T-cell (primary cell): ENCODE data around the gene NUB1. TPM values are rescaled to one million over a fixed set of nuclear protein-coding genes. Genes with fewer than 3 reads are reported as not detected.

Experiments used
- ATAC-seq, 4 experiments: fragments of 200-7000 bp in 3 of 4; fragments of 150-1000 bp in 1 of 4; cut with Tn5 transposase; replicated peaks in 1 of 4; 1 replicate in 3 of 4; 2 replicates in 1 of 4; pipeline ENCODE4 v1.10.0; 2021; ENCODE audit warnings: moderate library complexity in 3 of 4, mild to moderate bottlenecking in 2 of 4, moderate number of reproducible peaks in 1 of 4
- CTCF ChIA-PET, 2 donors: fragments of 300-600 bp; sonication (Branson Sonifier 250); formaldehyde crosslinking; loops; one replicate each; lab custom pipeline; 2022; ENCODE audit warnings: antibody characterized with exemption in 2 of 2; lab: Charles Lee
- POLR2A ChIA-PET, 2 donors: fragments of 300-600 bp; sonication (Branson Sonifier 250); formaldehyde crosslinking; loops; one replicate each; lab custom pipeline; 2022; ENCODE audit warnings: antibody characterized with exemption in 2 of 2; lab: Charles Lee
- DNase-seq, 35 experiments: peaks; one replicate each; pipeline versions ENCODE4 v3.0.0 to v3.0.0-alpha.2; 2013 to 2023
- H3K27ac ChIP-seq: one replicate; pipeline ENCODE4 v1.5.1; 2013; ENCODE audit warnings: low read length
- H3K27me3 ChIP-seq, 2 experiments: replicated peaks in 1 of 2; 1 replicate in 1 of 2; 2 replicates in 1 of 2; pipeline versions ENCODE4 v1.6.1 to v1.7.0; 2013; ENCODE audit warnings: low read length in 1 of 2, mixed read lengths in 1 of 2; ENCODE audit not compliant: control insufficient read depth in 2 of 2, insufficient read depth in 2 of 2; ENCODE audit errors: extremely low read depth in 1 of 2
- H3K36me3 ChIP-seq, 2 donors: 1 replicate in 1 of 2; 2 replicates in 1 of 2; pipeline versions ENCODE4 v1.6.1 to v1.7.0; 2013; ENCODE audit warnings: low read length in 1 of 2; ENCODE audit not compliant: control insufficient read depth in 2 of 2, insufficient read depth in 1 of 2; ENCODE audit errors: extremely low read depth in 1 of 2
- H3K4me1 ChIP-seq, 2 experiments: 1 replicate in 1 of 2; 2 replicates in 1 of 2; pipeline versions ENCODE4 v1.6.1 to v1.7.0; 2013; ENCODE audit warnings: low read length in 2 of 2, mixed read lengths in 1 of 2; ENCODE audit not compliant: insufficient read depth in 2 of 2, control insufficient read depth in 1 of 2; ENCODE audit errors: extremely low read depth in 1 of 2
- H3K4me3 ChIP-seq, 2 donors: 1 replicate in 1 of 2; 2 replicates in 1 of 2; pipeline versions ENCODE4 v1.5.1 to v1.7.0; 2013; ENCODE audit warnings: mild to moderate bottlenecking in 2 of 2, low read length in 1 of 2, moderate library complexity in 1 of 2; ENCODE audit not compliant: control insufficient read depth in 1 of 2; ENCODE audit errors: extremely low read depth in 1 of 2
- H3K9me3 ChIP-seq: 2 replicates; pipeline ENCODE4 v1.7.0; 2013
- H3K27ac Mint-ChIP-seq, 2 donors: one replicate each; pipeline ENCODE4 v1.8.0; 2020 to 2021; ENCODE audit warnings: mild to moderate bottlenecking in 2 of 2, mixed read lengths in 2 of 2
- H3K27me3 Mint-ChIP-seq, 2 donors: one replicate each; pipeline ENCODE4 v1.8.0; 2021 to 2022; ENCODE audit warnings: mixed read lengths in 2 of 2
- H3K36me3 Mint-ChIP-seq: one replicate; pipeline ENCODE4 v1.8.0; 2021; ENCODE audit warnings: mixed read lengths
- H3K4me1 Mint-ChIP-seq, 3 donors: one replicate each; pipeline ENCODE4 v1.8.0; 2020 to 2022; ENCODE audit warnings: mixed read lengths in 3 of 3, mild to moderate bottlenecking in 1 of 3
- H3K4me3 Mint-ChIP-seq, 3 donors: one replicate each; pipeline ENCODE4 v1.8.0; 2020 to 2022; ENCODE audit warnings: mild to moderate bottlenecking in 3 of 3, mixed read lengths in 3 of 3, moderate library complexity in 3 of 3
- H3K9me3 Mint-ChIP-seq, 3 donors: one replicate each; pipeline ENCODE4 v1.8.0; 2020 to 2022; ENCODE audit warnings: mixed read lengths in 3 of 3
- WGBS: methylation state at CpG from one replicate; pipeline ENCODE4 v1.1.5; 2013; ENCODE audit warnings: missing lambda C conversion rate; ENCODE audit not compliant: insufficient coverage; 5-methylcytosine and 5-hydroxymethylcytosine counted together
- total RNA-seq, 35 experiments: library from RNA in 6 of 35; stranded (reverse) in 6 of 35; fragments of 120-200 nt in 1 of 35; gene quantifications; one replicate each; pipeline versions ENCODE4 v1.2.1 to v1.2.4 and lab custom pipeline; 2013 to 2026

The NUB1 gene
- total RNA-seq, 5 donors from 2014 or later (not counting 1 experiment from before 2014, with no cell fraction given) = 77.4 to 98.9 (median 87.7) TPM

DNA sequence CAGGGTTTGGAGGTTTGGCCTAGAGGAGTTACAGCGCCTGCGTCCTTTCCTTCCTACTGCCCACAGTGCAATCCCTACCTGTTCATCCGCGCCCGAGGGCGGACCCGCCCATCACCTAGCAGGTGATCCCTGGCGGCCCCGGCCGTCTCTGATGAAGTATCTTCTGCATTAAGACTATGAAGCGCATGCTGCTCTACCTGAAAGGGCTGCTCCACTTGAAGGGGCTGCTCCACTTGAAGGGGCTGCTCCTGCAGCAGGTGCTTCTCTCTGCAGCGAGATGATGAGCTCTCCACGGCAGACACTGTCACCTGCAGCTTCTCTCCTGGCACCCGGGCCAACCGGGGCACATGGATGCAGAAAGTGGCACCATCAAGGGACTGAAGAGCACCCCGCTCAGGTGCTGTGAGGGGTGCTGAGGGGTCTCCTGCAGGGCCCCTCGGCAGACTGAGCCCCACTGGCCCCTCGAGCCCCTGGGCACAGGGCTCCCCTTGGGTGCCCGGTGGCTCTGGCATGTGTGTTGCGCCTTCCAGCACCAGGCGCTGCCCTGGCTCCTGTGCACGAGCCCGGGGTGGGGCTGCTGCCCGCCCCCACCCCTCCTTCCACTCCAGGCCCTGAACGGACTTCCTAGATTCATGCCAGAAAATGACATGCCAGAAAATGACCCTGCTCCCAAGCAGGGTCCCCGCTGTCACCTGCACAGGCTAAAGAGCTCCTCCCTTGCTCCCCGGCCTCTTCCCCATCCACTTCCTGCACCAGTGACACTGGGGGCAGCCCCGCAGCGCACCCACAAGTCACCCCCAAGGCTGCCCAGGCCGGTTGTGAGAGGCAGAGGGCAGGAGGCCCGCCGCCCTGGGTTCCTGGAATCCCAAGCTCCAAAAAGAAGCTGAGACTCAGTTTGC is 38.8 kb downstream of the NUB1 start:
- Histone ChIP-seq H3K27ac (peak overlapping the region; percentile 60), H3K9me3 (no peaks in the 10 kb centered on the region), H3K4me1 (peaks cover 9 to 22% of the 10 kb centered on the region in 2 experiments), H3K36me3 (peaks cover 10 to 29% of the 10 kb centered on the region in 2 donors), H3K4me3 (no peak overlapping the region), H3K27me3 (peaks cover 6 to 35% of the 10 kb centered on the region in 2 experiments)
- Mint-ChIP-seq H3K27ac (no peak overlapping the region), H3K9me3 (no peaks in the 10 kb centered on the region), H3K4me3 (peak overlapping the region; percentile 53 to 75 (median 55)), H3K36me3 (peaks cover 20% of the 10 kb centered on the region), H3K4me1 (peaks cover 7 to 13% (median 11%) of the 10 kb centered on the region in 3 donors), H3K27me3 (peaks cover 0 to 6% of the 10 kb centered on the region in 2 donors)
- POLR2A ChIA-PET = no interaction called here
- DNase-seq (no peak), ATAC-seq (no peak)
- CTCF ChIA-PET = no interaction called here
- WGBS = 93% methylated on average over 29 of the region's 32 CpGs

GRCh38 chr7:151381098-151381347 is 39.4 kb downstream of the NUB1 start:
- H3K9me3 Mint-ChIP-seq = no peaks in the 10 kb centered on the region
- ATAC-seq (peak in 2 of 4 experiments; percentile 6 to 8), DNase-seq (peak in 2 of 35 experiments; percentile 8 to 32)
- Histone ChIP-seq H3K9me3 (no peaks in the 10 kb centered on the region), H3K27ac (peak overlapping the region; percentile 60), H3K27me3 (peaks cover 6 to 37% of the 10 kb centered on the region in 2 experiments), H3K36me3 (peaks cover 10 to 23% of the 10 kb centered on the region in 2 donors), H3K4me3 (peak overlapping the region; percentile 30 to 44), H3K4me1 (peaks cover 9 to 22% of the 10 kb centered on the region in 2 experiments)
- CTCF ChIA-PET = interaction anchor here in 1 of 2 donors (0.6 kb wide), 1 partner anchor 62 kb away, joined by 4 read pairs; no protein-coding TSS in a partner anchor
- H3K4me3 Mint-ChIP-seq = peak overlapping the region; percentile 53 to 75 (median 55)
- H3K27ac Mint-ChIP-seq = no peak overlapping the region
- WGBS = 44% methylated on average over 2 of the region's 7 CpGs
- H3K4me1 Mint-ChIP-seq = peaks cover 7 to 13% (median 11%) of the 10 kb centered on the region in 3 donors
- H3K27me3 Mint-ChIP-seq = peaks cover 0 to 6% of the 10 kb centered on the region in 2 donors
- POLR2A ChIA-PET = no interaction called here
- H3K36me3 Mint-ChIP-seq = peaks cover 16% of the 10 kb centered on the region

DNA sequence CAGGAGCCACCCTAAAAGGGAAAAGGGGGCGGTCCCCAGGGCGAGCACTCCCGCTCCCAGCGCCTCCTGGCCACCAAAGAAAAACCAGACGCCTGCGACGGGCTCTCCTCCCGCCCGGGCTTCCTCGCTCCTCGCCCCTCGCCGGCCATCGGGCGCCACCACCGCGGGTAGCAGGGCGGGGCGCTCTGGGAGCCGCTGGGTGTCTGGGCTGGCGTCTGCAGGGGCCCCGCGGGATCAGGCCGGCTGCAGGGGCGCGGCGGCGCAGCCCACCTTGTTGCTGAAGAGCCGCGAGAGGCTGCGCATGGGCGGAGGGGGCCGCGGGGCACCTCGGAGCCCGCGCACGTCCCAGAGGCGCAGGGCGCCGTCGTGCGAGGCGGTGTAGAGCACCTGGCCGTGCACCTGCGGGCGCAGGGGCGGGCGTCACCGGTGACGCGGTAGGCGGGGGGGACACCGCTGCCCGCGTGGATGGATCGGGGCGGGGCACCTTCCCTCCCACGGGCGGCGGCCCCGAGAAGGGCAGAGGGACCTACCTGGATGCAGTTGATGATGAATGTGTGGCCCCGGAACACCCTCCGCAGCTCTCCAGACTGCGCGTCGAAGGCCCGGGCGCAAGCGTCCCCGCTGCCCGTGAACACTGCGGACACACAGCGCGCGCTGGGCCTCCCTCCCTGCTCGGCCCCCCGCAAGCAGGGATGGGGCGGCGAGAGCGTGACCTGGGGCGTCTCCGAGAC is 39.9 kb downstream of the NUB1 start:
- Histone ChIP-seq H3K9me3 (no peaks in the 10 kb centered on the region), H3K27me3 (peaks cover 6 to 37% of the 10 kb centered on the region in 2 experiments), H3K4me3 (peak overlapping the region; percentile 48 to 66), H3K27ac (peak overlapping the region; percentile 60), H3K36me3 (peaks cover 8 to 18% of the 10 kb centered on the region in 2 donors), H3K4me1 (peaks cover 9 to 22% of the 10 kb centered on the region in 2 experiments)
- DNase-seq (peak; percentile 4 to 84 (median 62)), ATAC-seq (peak; percentile 66 to 86 (median 76))
- WGBS = 2% methylated on average over 75 of the region's 83 CpGs
- CTCF ChIA-PET = interaction anchor here in 1 of 2 donors (0.6 kb wide), 1 partner anchor 62 kb away, joined by 4 read pairs; no protein-coding TSS in a partner anchor
- Mint-ChIP-seq H3K4me1 (peaks cover 7 to 13% (median 11%) of the 10 kb centered on the region in 3 donors), H3K27me3 (peaks cover 0 to 6% of the 10 kb centered on the region in 2 donors), H3K36me3 (peaks cover 15% of the 10 kb centered on the region), H3K27ac (peak overlapping the region in 1 of 2 donors; percentile 34), H3K9me3 (no peaks in the 10 kb centered on the region), H3K4me3 (peak overlapping the region in 2 of 3 donors; percentile 55 to 85)
- POLR2A ChIA-PET = no interaction called here

DNA sequence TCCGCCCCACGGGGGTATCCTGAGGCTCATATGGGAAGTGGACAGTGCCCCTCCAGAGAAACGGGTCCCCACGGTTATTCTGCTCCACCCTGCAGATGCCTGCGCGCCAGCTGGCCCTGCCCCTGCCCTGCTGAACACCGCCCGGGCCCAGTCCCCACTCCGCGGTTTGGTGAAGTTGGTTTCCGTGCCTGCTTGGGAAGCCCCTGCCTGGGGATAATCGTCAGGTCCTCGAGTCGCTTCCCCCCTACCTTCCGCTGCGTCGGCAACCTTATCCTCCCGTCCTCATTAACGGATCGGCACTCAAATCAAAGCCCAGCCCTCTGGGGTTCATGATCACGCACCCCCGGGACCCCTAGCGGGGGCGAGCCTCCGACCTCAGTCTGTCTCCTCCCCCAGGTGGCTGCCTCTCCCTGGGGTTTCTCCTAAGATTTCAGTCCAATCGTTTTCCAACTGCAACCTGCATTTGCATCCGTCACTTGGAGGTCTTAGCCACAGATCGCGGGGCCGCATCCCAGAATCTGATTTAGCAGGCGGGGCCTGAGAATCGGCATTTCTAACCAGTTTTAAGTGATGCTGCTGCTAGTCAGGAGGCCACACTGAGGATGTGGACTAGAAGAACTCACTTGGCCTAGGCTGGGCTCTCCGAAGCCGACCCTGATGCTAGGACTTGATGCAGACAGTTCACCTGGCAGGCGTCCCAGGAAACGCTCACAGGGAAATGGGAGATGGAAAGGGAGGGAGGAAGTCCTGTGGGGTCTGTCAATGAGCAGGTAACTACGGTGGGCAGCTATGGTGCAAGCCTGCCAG is 40.7 kb downstream of the NUB1 start:
- peaks cover 10% of the 10 kb centered on the region for H3K36me3 Mint-ChIP-seq
- peak overlapping the region; percentile 34 to 66 for H3K27ac Mint-ChIP-seq
- H3K27ac ChIP-seq = no peak overlapping the region
- ChIA-PET CTCF (no interaction called here), POLR2A (interaction anchor here (0.6 to 0.7 kb wide), 2 partner anchors 62 to 104 kb away, joined by 3 read pairs; no protein-coding TSS in a partner anchor)
- peak in 33 of 35 experiments; percentile 16 to 78 (median 48) for DNase-seq
- peaks cover 9 to 22% of the 10 kb centered on the region in 2 experiments for H3K4me1 ChIP-seq
- WGBS = 19% methylated on average over 33 of the region's 37 CpGs
- no peaks in the 10 kb centered on the region for H3K9me3 Mint-ChIP-seq
- peaks cover 7 to 15% (median 11%) of the 10 kb centered on the region in 3 donors for H3K4me1 Mint-ChIP-seq
- H3K4me3 Mint-ChIP-seq = peak overlapping the region; percentile 66 to 85 (median 74)
- no peaks in the 10 kb centered on the region for H3K9me3 ChIP-seq
- ATAC-seq = peak; percentile 32 to 68 (median 34)
- peak overlapping the region; percentile 48 to 66 for H3K4me3 ChIP-seq
- H3K36me3 ChIP-seq = peaks cover 4 to 13% of the 10 kb centered on the region in 2 donors
- peaks cover 0 to 6% of the 10 kb centered on the region in 2 donors for H3K27me3 Mint-ChIP-seq
- H3K27me3 ChIP-seq = peaks cover 6 to 37% of the 10 kb centered on the region in 2 experiments

DNA sequence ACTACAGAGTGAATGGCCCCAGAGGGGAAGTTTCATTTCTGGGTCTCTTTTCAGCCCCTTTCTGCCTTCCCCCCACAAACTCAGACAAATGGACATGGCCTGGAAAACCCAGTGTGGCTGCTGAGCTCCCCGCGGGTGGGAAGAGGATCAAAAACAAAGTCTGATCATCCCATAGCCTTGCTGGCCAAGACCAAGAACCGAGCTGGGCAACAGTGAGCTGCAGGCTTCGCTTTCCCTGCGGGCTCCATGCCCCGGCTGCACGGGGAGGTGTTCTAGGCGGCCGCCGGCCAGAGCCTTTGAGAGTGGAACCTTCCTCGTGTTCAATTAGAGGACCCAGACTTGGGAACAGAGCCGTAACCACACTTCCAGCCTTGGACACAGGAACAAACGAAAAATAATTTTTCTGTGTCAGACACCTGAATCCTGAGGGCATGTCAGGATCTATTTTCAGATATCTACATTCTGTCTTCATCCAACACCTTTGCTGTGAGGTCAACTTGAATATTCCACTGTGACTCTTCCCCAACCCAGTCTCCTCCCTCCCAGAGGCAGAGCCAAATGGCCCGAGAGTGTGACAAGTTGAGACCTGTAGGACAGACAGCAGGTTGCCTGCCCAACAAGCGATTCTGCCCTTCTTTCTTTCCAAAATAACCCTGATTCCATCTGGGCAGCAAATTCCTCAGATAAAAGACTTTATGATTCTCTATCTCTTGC is 42.2 kb downstream of the NUB1 start:
- peaks cover 7 to 15% (median 11%) of the 10 kb centered on the region in 3 donors for H3K4me1 Mint-ChIP-seq
- peaks cover 6 to 37% of the 10 kb centered on the region in 2 experiments for H3K27me3 ChIP-seq
- peaks cover 9 to 22% of the 10 kb centered on the region in 2 experiments for H3K4me1 ChIP-seq
- no peak overlapping the region for H3K4me3 ChIP-seq
- ChIA-PET POLR2A (no interaction called here), CTCF (no interaction called here)
- WGBS = 89% methylated on average over 14 of the region's 15 CpGs
- peak overlapping the region in 1 of 2 donors; percentile 34 for H3K27ac Mint-ChIP-seq
- H3K9me3 ChIP-seq = no peaks in the 10 kb centered on the region
- no peak for ATAC-seq
- no peak overlapping the region for H3K27ac ChIP-seq
- no peaks in the 10 kb centered on the region for H3K9me3 Mint-ChIP-seq
- DNase-seq = no peak
- H3K4me3 Mint-ChIP-seq = no peak overlapping the region
- H3K27me3 Mint-ChIP-seq = peaks cover 0 to 6% of the 10 kb centered on the region in 2 donors
- no peaks in the 10 kb centered on the region for H3K36me3 ChIP-seq
- no peaks in the 10 kb centered on the region for H3K36me3 Mint-ChIP-seq
